Left ventricle myocardium inferior (tissue), 1 donor: Measurements from ENCODE around the gene PNKP. TPM values are rescaled to one million over a fixed set of nuclear protein-coding genes. Genes with fewer than 3 reads are reported as not detected.

Experiments used
- DNase-seq: peaks from one replicate; pipeline ENCODE4 v3.0.0-alpha.2; 2020
- H3K27ac ChIP-seq: fragments of 200-600 bp; replicated peaks from 2 replicates; pipeline ENCODE4 v1.8.0; 2021
- H3K27me3 ChIP-seq: fragments of 200-600 bp; 2 replicates; pipeline ENCODE4 v1.8.0; 2021; ENCODE audit warnings: low read depth
- H3K36me3 ChIP-seq: fragments of 200-600 bp; 2 replicates; pipeline ENCODE4 v1.8.0; 2021
- H3K4me1 ChIP-seq: fragments of 200-600 bp; 2 replicates; pipeline ENCODE4 v1.8.0; 2021
- H3K4me3 ChIP-seq: fragments of 200-600 bp; 2 replicates; pipeline ENCODE4 v1.8.0; 2021; ENCODE audit warnings: mild to moderate bottlenecking, moderate library complexity
- H3K9me3 ChIP-seq: fragments of 200-600 bp; replicated peaks from 2 replicates; pipeline ENCODE4 v1.8.0; 2021
- CTCF ChIP-seq: fragments of 200-600 bp; IDR thresholded peaks from 2 replicates; pipeline ENCODE4 v1.8.0; 2021; ENCODE audit warnings: antibody characterized with exemption, mild to moderate bottlenecking, borderline replicate concordance
- intact Hi-C: fragments of 100-400 bp; cut with micrococcal nuclease; formaldehyde crosslinking; loops from one replicate; pipeline ENCODE4 v1.11.0; 2022
- total RNA-seq: library from RNA; stranded (reverse); fragmentation: NEBNext Ultra II Directional; extraction: Animal tissue kit (Norgen Biotek cat#: 25700); gene quantifications from one replicate; pipeline ENCODE4 v1.2.1, GENCODE V29; 2021
- donor health status: DM: no; HTN: yes; CAD: no; lungs with severe emphysema.

PNKP gene
- total RNA-seq, 1 donor from 2014 or later, result 45.1 TPM

DNA sequence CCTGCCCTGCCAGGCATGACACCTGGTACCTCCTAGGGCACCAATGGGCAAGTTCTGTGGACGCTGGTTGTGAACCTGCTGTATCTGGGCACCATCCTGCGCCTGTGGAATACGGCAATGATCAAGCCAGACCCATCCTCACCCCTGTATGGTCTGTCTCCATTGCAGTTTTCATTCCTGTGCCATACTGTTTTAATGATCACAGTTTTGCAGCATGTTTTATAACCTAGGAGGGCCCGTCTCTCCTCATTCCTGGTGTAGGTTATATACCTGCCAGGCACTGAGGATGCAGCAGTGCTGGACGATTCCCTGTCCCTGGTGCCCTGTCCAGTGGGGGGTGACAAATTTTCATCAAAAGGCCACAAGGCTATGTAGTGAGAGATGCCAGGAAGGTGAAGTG is 15.7 kb upstream of the PNKP start:
- Histone ChIP-seq H3K36me3 (peaks cover 82% of the 10 kb centered on the region), H3K27ac (no peak overlapping the region), H3K27me3 (no peaks in the 10 kb centered on the region), H3K9me3 (no peaks in the 10 kb centered on the region), H3K4me1 (peaks cover 31% of the 10 kb centered on the region), H3K4me3 (no peak overlapping the region)
- intact Hi-C loops, result no loop called here
- DNase-seq, result no peak
- TF ChIP-seq CTCF, result no peak

- TF ChIP-seq CTCF, result no peak
- H3K4me1 ChIP-seq, result peaks cover 30% of the 10 kb centered on the region
- no peak for DNase-seq
- H3K9me3 ChIP-seq, result no peaks in the 10 kb centered on the region
- H3K27ac ChIP-seq, result no peak overlapping the region
- H3K36me3 ChIP-seq, result peaks cover 82% of the 10 kb centered on the region
- no peaks in the 10 kb centered on the region for H3K27me3 ChIP-seq
- no peak overlapping the region for H3K4me3 ChIP-seq
- intact Hi-C loops, result no loop called here
These were observed 15.3 kb upstream of the PNKP start for GRCh38 chr19:49882643-49883042.

- no peak for TF ChIP-seq CTCF
- Histone ChIP-seq H3K4me1 (peaks cover 22% of the 10 kb centered on the region), H3K36me3 (peaks cover 82% of the 10 kb centered on the region), H3K9me3 (no peaks in the 10 kb centered on the region), H3K27ac (no peak overlapping the region), H3K4me3 (no peak overlapping the region), H3K27me3 (no peaks in the 10 kb centered on the region)
- no peak for DNase-seq
- intact Hi-C loops, result no loop called here
These were observed 14.5 kb upstream of the PNKP start for GRCh38 chr19:49881672-49882394.

GRCh38 chr19:49881186-49881585 is 13.8 kb upstream of the PNKP start:
- H3K4me3 ChIP-seq, result no peak overlapping the region
- intact Hi-C loops, result no loop called here
- H3K4me1 ChIP-seq, result peaks cover 24% of the 10 kb centered on the region
- H3K27ac ChIP-seq, result no peak overlapping the region
- no peak for DNase-seq
- TF ChIP-seq CTCF, result no peak
- no peaks in the 10 kb centered on the region for H3K27me3 ChIP-seq
- peaks cover 78% of the 10 kb centered on the region for H3K36me3 ChIP-seq
- no peaks in the 10 kb centered on the region for H3K9me3 ChIP-seq

- no peak for DNase-seq
- Histone ChIP-seq H3K27me3 (no peaks in the 10 kb centered on the region), H3K4me3 (no peak overlapping the region), H3K27ac (no peak overlapping the region), H3K36me3 (peaks cover 69% of the 10 kb centered on the region), H3K4me1 (peaks cover 33% of the 10 kb centered on the region), H3K9me3 (no peaks in the 10 kb centered on the region)
- no peak for TF ChIP-seq CTCF
- intact Hi-C loops, result no loop called here
These were observed 12.9 kb upstream of the PNKP start for GRCh38 chr19:49880162-49880869.
